Left kidney (tissue), 2 donors: ENCODE data around the gene RTP2. TPM values are rescaled to one million over a fixed set of nuclear protein-coding genes. Genes with fewer than 3 reads are reported as not detected.
A peak's percentile ranks its signal among the peaks of the same experiment; 100 is the strongest.

Experiments
- DNase-seq: peaks from one replicate; pipeline ENCODE4 v3.0.0-alpha.2; 2013
- polyA plus RNA-seq: library from polyadenylated mRNA; unstranded; fragments of 120-200 nt; gene quantifications from one replicate; pipeline ENCODE4 v1.2.1, GENCODE V29; 2013; ENCODE audit not compliant: insufficient read length

RTP2 gene
- polyA plus RNA-seq, 1 donor: not detected

- DNase-seq: peak; percentile 81
Measured at GRCh38 chr3:187669675-187670504, 32.5 kb downstream of the RTP2 start, which contains the start of gene SST. Gene SST, minus strand, starts transcription at chr3:187670394. Its CDS starts 103 bp downstream, at chr3:187670291.

DNA sequence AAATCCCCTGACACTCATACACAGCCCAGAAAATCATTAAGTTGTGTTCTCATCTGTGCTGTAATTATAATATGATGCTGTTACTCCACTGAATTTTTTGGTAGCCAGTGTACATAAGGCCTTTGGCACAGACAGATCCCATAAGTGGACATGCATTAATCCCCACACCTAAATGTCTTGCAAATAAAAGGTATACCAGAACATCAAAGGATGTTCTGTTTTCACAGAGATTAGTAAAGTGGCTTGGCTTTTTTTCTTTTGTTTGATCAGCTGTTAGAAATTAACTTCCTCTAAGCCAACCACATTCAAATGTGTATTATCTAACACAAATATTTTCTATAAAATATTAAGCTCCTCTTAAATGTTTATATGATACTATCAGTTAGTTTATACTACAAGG, 34.8 kb downstream of the RTP2 start:
- no peak for DNase-seq

DNA sequence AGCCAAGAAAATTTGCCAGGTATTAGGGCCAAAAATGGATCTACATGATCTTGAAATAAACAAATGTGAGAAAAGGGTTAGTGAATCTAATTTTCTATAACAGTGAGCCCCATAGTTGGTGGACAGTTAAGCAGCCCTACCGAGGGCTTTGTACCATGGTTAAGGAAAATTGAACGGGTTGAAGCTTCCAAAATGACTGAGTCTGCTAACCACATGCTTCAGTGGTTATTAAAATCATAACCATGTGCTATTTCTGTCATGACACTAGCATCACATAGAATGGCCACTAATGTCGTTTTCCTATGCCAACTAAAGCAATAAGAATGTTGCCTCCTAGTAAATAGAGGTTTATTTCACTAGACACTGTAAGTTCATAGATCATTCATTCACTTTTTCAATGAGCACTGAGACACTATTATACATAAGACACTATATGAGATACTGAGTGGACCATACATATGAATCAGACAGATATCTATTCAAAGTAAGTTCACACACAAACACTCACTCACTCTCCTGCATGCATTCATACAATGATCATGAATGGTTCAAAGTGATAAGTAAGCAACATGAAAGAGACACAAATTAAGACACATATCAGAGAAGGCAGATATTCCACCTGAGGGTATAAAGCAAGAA, 36.5 kb downstream of the RTP2 start:
- no peak for DNase-seq

DNA sequence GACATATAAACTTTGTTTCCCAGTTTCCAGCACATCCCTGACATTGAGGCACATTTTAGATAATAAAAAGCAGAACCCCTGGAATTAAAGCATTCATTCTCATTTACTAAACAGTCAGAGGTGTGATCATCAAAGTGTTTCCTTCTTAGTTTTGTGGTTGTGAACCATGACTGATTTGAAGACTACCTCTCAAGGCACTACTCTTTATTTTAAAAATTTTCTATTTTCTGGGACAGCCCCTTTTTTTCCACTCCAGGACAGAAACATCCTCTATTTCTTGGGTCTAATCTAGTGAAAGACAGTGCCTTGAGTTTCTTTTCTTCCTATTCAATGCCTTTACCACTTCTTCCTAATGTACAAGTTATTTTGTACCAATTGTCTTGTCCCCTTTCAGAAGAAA, 37.3 kb downstream of the RTP2 start:
- DNase-seq: no peak

- DNase-seq: no peak
Measured at GRCh38 chr3:187662848-187663409, 39.4 kb downstream of the RTP2 start.

DNA sequence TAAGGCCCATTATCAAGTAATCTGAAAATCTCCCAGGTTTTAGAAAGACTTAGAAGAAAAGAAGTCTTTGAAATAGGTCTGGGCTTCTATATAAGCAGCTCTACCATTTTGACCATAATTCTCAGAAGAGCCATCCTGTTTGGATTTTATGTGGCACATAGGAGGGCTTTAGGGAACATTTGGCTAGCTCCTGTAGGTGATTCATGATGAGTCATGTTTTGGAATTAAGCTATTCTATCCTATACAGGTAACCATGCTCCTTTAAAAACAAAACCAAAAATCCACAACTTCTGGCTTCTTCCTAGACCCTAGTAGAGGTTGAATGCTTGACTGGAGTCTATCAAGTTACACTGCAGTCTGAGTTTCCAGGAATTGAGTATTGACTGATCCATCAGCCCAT, 41.1 kb downstream of the RTP2 start:
- DNase-seq: no peak

- no peak for DNase-seq
Measured at GRCh38 chr3:187651282-187651681, 51.1 kb downstream of the RTP2 start.

Other genes starting within 250 kb of the RTP2 start
- not detected for gene SST, start 32.2 kb downstream of the RTP2 start, polyA plus RNA-seq
- 14.2 TPM for gene BCL6, start 42.9 kb upstream of the RTP2 start, polyA plus RNA-seq